OCI-LY1 (cell line): Measurements from ENCODE around the gene HNRNPM.

Experiments used
- H2AFZ ChIP-seq: fragments of 200-600 bp; sonication (generic), shearing (Covaris generic); 2 replicates; pipeline ENCODE4 v1.6.0; 2014; ENCODE audit warnings: antibody characterized with exemption, mild to moderate bottlenecking, low read length
- H3F3A ChIP-seq: fragments of 200-600 bp; sonication (generic), shearing (Covaris generic); 2 replicates; pipeline ENCODE4 v1.6.0; 2014; ENCODE audit warnings: mild to moderate bottlenecking, antibody characterized with exemption, low read length, moderate library complexity; ENCODE audit not compliant: insufficient read depth
- H3K27ac ChIP-seq: fragments of 200-600 bp; sonication (generic); 2 replicates; pipeline ENCODE4 v1.5.1; 2014; ENCODE audit warnings: low read length, mixed run types, mild to moderate bottlenecking, low read depth; ENCODE audit not compliant: poor library complexity, severe bottlenecking
- H3K27me3 ChIP-seq: fragments of 200-600 bp; sonication (generic); 2 replicates; pipeline ENCODE4 v1.6.0; 2014; ENCODE audit warnings: antibody characterized with exemption, mild to moderate bottlenecking, low read length, moderate library complexity; ENCODE audit not compliant: insufficient read depth
- H3K36me3 ChIP-seq: fragments of 200-600 bp; sonication (generic); 2 replicates; pipeline ENCODE4 v1.6.1; 2014; ENCODE audit warnings: mild to moderate bottlenecking, antibody characterized with exemption, low read length, moderate library complexity, mixed read lengths; ENCODE audit not compliant: insufficient read depth
- H3K4me1 ChIP-seq: fragments of 200-600 bp; sonication (generic); 2 replicates; pipeline ENCODE4 v1.5.1; 2014; ENCODE audit warnings: mild to moderate bottlenecking, low read length, moderate library complexity; ENCODE audit not compliant: insufficient read depth, severe bottlenecking
- H3K4me2 ChIP-seq: fragments of 200-600 bp; sonication (generic), shearing (Covaris generic); 2 replicates; pipeline ENCODE4 v1.6.1; 2014; ENCODE audit warnings: low read length
- H3K4me3 ChIP-seq: fragments of 200-600 bp; sonication (generic); 2 replicates; pipeline ENCODE4 v1.5.1; 2014; ENCODE audit warnings: low read length, low read depth, mild to moderate bottlenecking, mixed read lengths; ENCODE audit not compliant: poor library complexity, severe bottlenecking
- H3K79me2 ChIP-seq: fragments of 200-600 bp; shearing (Covaris generic); 2 replicates; pipeline ENCODE4 v1.6.1; 2016; ENCODE audit warnings: mixed run types, low read length, mixed read lengths; ENCODE audit not compliant: insufficient read depth
- H3K9ac ChIP-seq: fragments of 200-600 bp; sonication (generic), shearing (Covaris generic); 2 replicates; pipeline ENCODE4 v1.6.1; 2014; ENCODE audit warnings: mild to moderate bottlenecking, low read length, mixed read lengths
- H3K9me2 ChIP-seq: fragments of 200-600 bp; sonication (generic), shearing (Covaris generic); 2 replicates; pipeline ENCODE4 v1.6.1; 2014; ENCODE audit warnings: low read depth, mild to moderate bottlenecking, low read length, mixed read lengths
- H3K9me3 ChIP-seq: fragments of 200-600 bp; shearing (Covaris generic); 2 replicates; pipeline ENCODE4 v1.6.1; 2014; ENCODE audit warnings: low read length, mixed read lengths
- H4K20me1 ChIP-seq: fragments of 200-600 bp; sonication (generic), shearing (Covaris generic); 2 replicates; pipeline ENCODE4 v1.6.0; 2016; ENCODE audit warnings: mild to moderate bottlenecking, low read length; ENCODE audit not compliant: insufficient read depth
- CTCF ChIP-seq: fragments of 200-600 bp; sonication (generic), shearing (Covaris generic); IDR thresholded peaks from 2 replicates; pipeline ENCODE4 v1.5.1; 2017; ENCODE audit warnings: mild to moderate bottlenecking, antibody characterized with exemption, low read length, moderate library complexity, mixed read lengths
- EZH2 ChIP-seq: fragments of 200-600 bp; sonication (generic), shearing (Covaris generic); IDR thresholded peaks from 2 replicates; pipeline ENCODE4 v1.8.0; 2017; ENCODE audit warnings: borderline replicate concordance, mixed run types, mild to moderate bottlenecking, antibody characterized with exemption, low read length, moderate library complexity, mixed read lengths

The HNRNPM gene

GRCh38 chr19:8531470-8531869 is 86.7 kb downstream of the HNRNPM start:
- Histone ChIP-seq H3K4me1 (no peaks in the 10 kb centered on the region), H3K36me3 (no peaks in the 10 kb centered on the region), H4K20me1 (no peaks in the 10 kb centered on the region), H3K27ac (no peak overlapping the region), H3K79me2 (no peaks in the 10 kb centered on the region), H3K27me3 (no peaks in the 10 kb centered on the region; the same call in 1 of the 2 replicates), H3K9me2 (no peaks in the 10 kb centered on the region), H3K9ac (no peak overlapping the region), H3K4me2 (no peak overlapping the region), H2AFZ (no peak overlapping the region), H3F3A (no peaks in the 10 kb centered on the region), H3K9me3 (no peaks in the 10 kb centered on the region), H3K4me3 (no peak overlapping the region)
- TF ChIP-seq EZH2 = no peak
- TF ChIP-seq CTCF = no peak

GRCh38 chr19:8532225-8532624 is 87.5 kb downstream of the HNRNPM start:
- Histone ChIP-seq H3K36me3 (no peaks in the 10 kb centered on the region), H3F3A (no peaks in the 10 kb centered on the region), H2AFZ (no peak overlapping the region), H3K27ac (no peak overlapping the region), H3K9me2 (no peaks in the 10 kb centered on the region), H3K4me2 (no peak overlapping the region), H3K27me3 (no peaks in the 10 kb centered on the region; the same call in 1 of the 2 replicates), H3K4me3 (no peak overlapping the region), H3K79me2 (no peaks in the 10 kb centered on the region), H4K20me1 (no peaks in the 10 kb centered on the region), H3K9ac (no peak overlapping the region), H3K4me1 (no peaks in the 10 kb centered on the region), H3K9me3 (no peaks in the 10 kb centered on the region)
- TF ChIP-seq EZH2 = no peak
- no peak for TF ChIP-seq CTCF

- TF ChIP-seq EZH2 (no peak), CTCF (no peak)
- no peaks in the 10 kb centered on the region; the same call in 1 of the 2 replicates for H3K27me3 ChIP-seq
- no peak overlapping the region for H2AFZ ChIP-seq
- H3K36me3 ChIP-seq = no peaks in the 10 kb centered on the region
- H3F3A ChIP-seq = no peaks in the 10 kb centered on the region
- H3K4me1 ChIP-seq = no peaks in the 10 kb centered on the region
- H3K4me3 ChIP-seq = no peak overlapping the region
- H3K9me2 ChIP-seq = no peaks in the 10 kb centered on the region
- H3K9me3 ChIP-seq = no peaks in the 10 kb centered on the region
- no peak overlapping the region for H3K9ac ChIP-seq
- H3K27ac ChIP-seq = no peak overlapping the region
- H3K4me2 ChIP-seq = no peak overlapping the region
- H4K20me1 ChIP-seq = no peaks in the 10 kb centered on the region
- H3K79me2 ChIP-seq = no peaks in the 10 kb centered on the region
Observed at GRCh38 chr19:8536282-8536681, 91.5 kb downstream of the HNRNPM start.
